ENCODE results near the gene RNF180. TPM values are rescaled to one million over a fixed set of nuclear protein-coding genes. Genes with fewer than 3 reads are reported as not detected.

RNF180 gene
- total and polyA plus RNA-seq, 2 of the 8 experiments (the other 6 are each of a cell fraction or from before 2014, with no cell fraction given): 0.39 to 2.3 TPM

- no peak overlapping the region for H3K14ac ChIP-seq (ENCODE audit: insufficient read length)
- CTCF ChIA-PET (ENCODE audit: partially characterized antibody): interaction anchor here (1.0 to 5.8 kb wide), 10 partner anchors 12 to 447 kb away, joined by 3 to 61 read pairs (median 4); no protein-coding TSS in a partner anchor
- 95% methylated on average over 25 of the region's 33 CpGs; no CpG with 5 or more reads in 1 of the 2 experiments for WGBS, 2 experiments (ENCODE audit: extremely low coverage in 1 of 2, insufficient coverage in 1 of 2, insufficient read length in 1 of 2, insufficient replicate concordance in 2 of 2, low coverage in 1 of 2, low lambda C conversion rate in 2 of 2, missing lambda C conversion rate in 1 of 2)
- TF ChIP-seq CREB1 (IDR thresholded peaks at IDR 0.05): no peak
- TF ChIP-seq POLR2AphosphoS5 (IDR thresholded peaks at IDR 0.05; ENCODE audit: low read depth, low read length): no peak
- TF ChIP-seq SRF (IDR thresholded peaks at IDR 0.05; ENCODE audit: low read depth, low read length): no peak
- TF ChIP-seq CTBP2 (IDR thresholded peaks at IDR 0.05; ENCODE audit: borderline replicate concordance, insufficient read depth, insufficient read length, low read length): no peak
- TF ChIP-seq BCL11A (IDR thresholded peaks at IDR 0.05; ENCODE audit: low read depth in 2 of 2, low read length in 2 of 2): no peak
- no peak for TF ChIP-seq BACH1 (IDR thresholded peaks at IDR 0.05; ENCODE audit: low read length)
- no peak for TF ChIP-seq RBBP5 (IDR thresholded peaks at IDR 0.05; ENCODE audit: borderline replicate concordance, low read depth, low read length)
- TF ChIP-seq NANOG (IDR thresholded peaks at IDR 0.05; ENCODE audit: insufficient read depth, low read depth, low read length, poor library complexity, severe bottlenecking): no peak
- no peak for TF ChIP-seq CTCF (IDR thresholded peaks at IDR 0.05; ENCODE audit: control extremely low read depth in 1 of 3, insufficient read depth in 1 of 3, low read depth in 1 of 3, low read length in 3 of 3)
- TF ChIP-seq ATF3 (IDR thresholded peaks at IDR 0.05; ENCODE audit: insufficient read depth, low read depth, low read length): no peak
Observed at GRCh38 chr5:64149857-64150521, 15.7 kb upstream of the RNF180 start.

More at GRCh38 chr5:64149857-64150521, 15.7 kb upstream of the RNF180 start:
- POLR2A ChIA-PET (ENCODE audit: partially characterized antibody): no interaction called here
- no peak overlapping the region; the same call in 1 of the 2 replicates for H4K8ac ChIP-seq (ENCODE audit: extremely low read depth, insufficient read depth, low read length)
- H3K18ac ChIP-seq (ENCODE audit: extremely low read depth, low read length): no peak overlapping the region
- no peak overlapping the region for H2BK5ac ChIP-seq (ENCODE audit: low read depth, low read length)
- H2AFZ ChIP-seq (ENCODE audit: low read length): no peak overlapping the region
- H3K9me3 ChIP-seq (ENCODE audit: insufficient read depth in 2 of 2, low read depth in 1 of 2, low read length in 1 of 2): peaks cover 0 to 8% of the 10 kb centered on the region in 2 experiments; a peak in 1 of 4 replicates
- H3K4me3 ChIP-seq (ENCODE audit: extremely low read depth in 1 of 4, insufficient read depth in 2 of 4, low read depth in 3 of 4, low read length in 4 of 4): no peak overlapping the region
- H3K4me1 ChIP-seq (replicated peaks in 1 of 4; ENCODE audit: control insufficient read depth in 3 of 4, insufficient read depth in 4 of 4, low read length in 3 of 4): peaks cover 0 to 8% (median 5%) of the 10 kb centered on the region in 4 experiments; a peak in 3 of 7 replicates
- no peaks in the 10 kb centered on the region for H3K23me2 ChIP-seq (ENCODE audit: low read depth, low read length)
- H3K27ac ChIP-seq (ENCODE audit: low read depth, low read length): no peak overlapping the region
- no peaks in the 10 kb centered on the region for H4K20me1 ChIP-seq (replicated peaks in 1 of 2; ENCODE audit: control insufficient read depth in 1 of 2, insufficient read depth in 2 of 2, low read length in 2 of 2)
- H2AK5ac ChIP-seq (ENCODE audit: low read depth, low read length): no peak overlapping the region
- H3K4ac ChIP-seq (replicated peaks; ENCODE audit: insufficient read length, low read depth, low read length): no peak overlapping the region
- no peak overlapping the region for H3K9ac ChIP-seq (replicated peaks in 1 of 4; ENCODE audit: extremely low read depth in 1 of 4, low read depth in 3 of 4, low read length in 3 of 4)
- no peaks in the 10 kb centered on the region for H3K36me3 ChIP-seq (ENCODE audit: control insufficient read depth in 2 of 4, insufficient read depth in 4 of 4, low read length in 3 of 4)
- no peak overlapping the region for H2BK120ac ChIP-seq (replicated peaks; ENCODE audit: low read depth, low read length)
- H3K27me3 ChIP-seq (replicated peaks in 1 of 4; ENCODE audit: control insufficient read depth in 3 of 4, extremely low read depth in 1 of 4, insufficient read depth in 3 of 4, low read length in 3 of 4): no peaks in the 10 kb centered on the region
- H3K79me2 ChIP-seq (ENCODE audit: control insufficient read depth in 1 of 2, insufficient read depth in 2 of 2, low read length in 2 of 2): no peaks in the 10 kb centered on the region
- H3K23ac ChIP-seq (ENCODE audit: insufficient read length): no peak overlapping the region
- DNase-seq (ENCODE audit: low read depth in 1 of 2, low spot score in 2 of 2) (no peak), FAIRE-seq (no peak)
- no peak overlapping the region for H4K91ac ChIP-seq (replicated peaks; ENCODE audit: insufficient read length, low read length)
- no peak overlapping the region for H2BK15ac ChIP-seq (ENCODE audit: low read length)
- no peak overlapping the region for H4K5ac ChIP-seq (ENCODE audit: insufficient read length, low read depth, low read length)
- no peak overlapping the region for H3K4me2 ChIP-seq (ENCODE audit: insufficient read depth in 1 of 2, low read depth in 2 of 2, low read length in 2 of 2)
- H3K56ac ChIP-seq (replicated peaks; ENCODE audit: insufficient read length, low read depth, low read length): no peak overlapping the region
- no peaks in the 10 kb centered on the region for H3K79me1 ChIP-seq (ENCODE audit: low read depth, low read length)
- no peak overlapping the region for H2BK12ac ChIP-seq (ENCODE audit: low read depth, low read length)
- no peak overlapping the region for H2BK20ac ChIP-seq (ENCODE audit: low read length)
